HFF-Myc (cell line): ENCODE measurements around the gene PAH.

Source experiments
- DNase-seq: peaks from one replicate; pipeline ENCODE4 v3.0.0-alpha.2; 2011; ENCODE audit warnings: low read depth; ENCODE audit errors: extremely low read depth
- H3K4me3 ChIP-seq: replicated peaks from 2 replicates; pipeline ENCODE4 v1.5.1; 2011; ENCODE audit warnings: low read depth, mild to moderate bottlenecking, control low read depth, low read length
- CTCF ChIP-seq: IDR thresholded peaks from 2 replicates; pipeline ENCODE4 v1.5.1; 2012; ENCODE audit warnings: mild to moderate bottlenecking, low read depth, low read length, control low read depth; ENCODE audit errors: missing control alignments

PAH gene

DNA sequence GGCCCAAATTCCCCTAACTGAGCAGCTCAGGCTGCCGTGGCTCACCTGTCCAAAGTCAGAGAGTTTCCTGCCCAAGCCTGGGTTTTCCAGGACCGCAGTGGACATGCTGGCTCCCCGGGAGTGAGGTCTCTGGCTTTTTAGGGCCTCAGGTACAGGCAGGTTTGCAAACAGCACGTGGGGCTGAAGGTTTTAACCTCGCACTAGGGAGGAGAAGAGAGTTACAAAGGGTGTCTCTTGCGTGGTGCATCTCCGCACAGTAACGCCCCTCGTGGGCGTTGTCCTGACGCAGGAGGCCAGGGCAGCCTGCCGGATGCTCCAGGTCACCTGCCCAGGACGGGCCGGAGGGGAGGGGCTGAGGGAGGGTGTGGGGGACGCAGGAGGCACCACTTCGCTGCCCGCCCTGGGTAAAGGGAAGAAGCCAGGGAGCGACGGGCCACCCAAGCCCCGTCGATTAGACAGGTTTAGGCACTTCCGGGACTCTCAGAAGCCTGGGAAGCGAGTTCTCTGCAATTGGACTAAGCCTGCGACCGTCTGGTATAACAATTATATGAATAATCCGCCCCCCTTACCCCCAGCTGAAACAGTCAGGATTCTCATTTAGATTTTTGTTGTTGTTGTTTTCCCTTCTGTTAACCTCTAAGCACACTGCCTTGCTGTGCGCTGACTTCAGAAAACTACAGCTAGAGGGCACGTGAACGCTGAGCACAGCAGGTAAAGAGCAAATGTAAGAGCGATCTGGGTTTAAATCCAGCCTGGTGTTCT lies at the start of gene PAH:
Gene PAH, minus strand, starts transcription at position 219 of the 762 bp plus-strand sequence. Its CDS starts 114 bp downstream, at position 105.
- DNase-seq = no peak
- no peak within 1 kb of the TSS for H3K4me3 ChIP-seq
- no peak for TF ChIP-seq CTCF

- no peak overlapping the region for H3K4me3 ChIP-seq
- no peak for TF ChIP-seq CTCF
- DNase-seq = no peak
Measured at GRCh38 chr12:102966200-102966863, 49.3 kb upstream of the PAH start.

- no peak for DNase-seq
- TF ChIP-seq CTCF = no peak
- H3K4me3 ChIP-seq = no peak overlapping the region
Measured at GRCh38 chr12:102965281-102966155, 48.5 kb upstream of the PAH start.

- DNase-seq = no peak
- no peak overlapping the region for H3K4me3 ChIP-seq
- TF ChIP-seq CTCF = no peak
Measured at GRCh38 chr12:102964872-102965271, 47.8 kb upstream of the PAH start.

- no peak for TF ChIP-seq CTCF
Measured at GRCh38 chr12:102963796-102964195, 46.8 kb upstream of the PAH start.

DNA sequence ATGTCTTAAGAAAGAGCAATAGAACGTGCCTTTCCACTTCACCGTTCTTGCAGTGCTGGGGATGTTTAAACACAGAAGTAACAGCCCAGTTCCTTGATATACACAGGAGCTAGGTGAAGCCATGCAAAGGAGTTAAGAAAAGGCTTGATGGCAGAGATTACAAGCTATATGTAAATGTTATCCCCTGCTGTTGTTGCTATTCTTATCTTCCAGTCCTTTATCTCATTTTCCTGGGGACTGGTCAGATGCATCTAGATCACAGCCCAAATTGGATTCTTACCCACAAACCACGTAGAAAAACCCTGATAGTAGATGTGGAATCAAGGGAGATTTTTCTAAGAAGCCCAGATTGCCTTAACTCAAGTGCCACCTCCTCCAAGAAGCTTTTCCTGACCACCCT lies 45.9 kb upstream of the PAH start:
- no peak overlapping the region for H3K4me3 ChIP-seq
- TF ChIP-seq CTCF = no peak
- DNase-seq = no peak

More at GRCh38 chr12:102963796-102964195, 46.8 kb upstream of the PAH start:
- no peak overlapping the region for H3K4me3 ChIP-seq
- DNase-seq = no peak
